Lower lobe of right lung (tissue), 2 donors: ENCODE measurements around the gene BABAM2. TPM values are rescaled to one million over a fixed set of nuclear protein-coding genes. Genes with fewer than 3 reads are reported as not detected.

Source experiments
- ATAC-seq, 2 donors: fragments of 200-7000 bp; cut with Tn5 transposase; one replicate each; pipeline ENCODE4 v1.9.1; 2020 to 2022; ENCODE audit warnings: mild to moderate bottlenecking in 2 of 2, moderate library complexity in 2 of 2
- DNase-seq: peaks from one replicate; pipeline ENCODE4 v3.0.0-alpha.2; 2020
- H3K27ac ChIP-seq: fragments of 200-600 bp; one replicate; pipeline ENCODE4 v1.8.0; 2022
- H3K27me3 ChIP-seq: fragments of 200-600 bp; one replicate; pipeline ENCODE4 v1.8.0; 2022; ENCODE audit warnings: low read depth
- H3K36me3 ChIP-seq: fragments of 200-600 bp; one replicate; pipeline ENCODE4 v1.8.0; 2022; ENCODE audit warnings: mild to moderate bottlenecking
- H3K4me1 ChIP-seq: fragments of 200-600 bp; one replicate; pipeline ENCODE4 v1.8.0; 2022
- H3K4me3 ChIP-seq: fragments of 200-600 bp; one replicate; pipeline ENCODE4 v1.8.0; 2022; ENCODE audit warnings: mild to moderate bottlenecking
- H3K9me3 ChIP-seq: fragments of 200-600 bp; one replicate; pipeline ENCODE4 v1.8.0; 2022
- intact Hi-C: fragments of 100-400 bp; cut with DNase I; formaldehyde crosslinking; loops from one replicate; pipeline ENCODE4 v1.11.0; 2022
- total RNA-seq: library from RNA; stranded (reverse); fragmentation: NEBNext Ultra II Directional; extraction: Animal tissue kit (Norgen Biotek cat#: 25700); gene quantifications from one replicate; pipeline ENCODE4 v1.2.1, GENCODE V29; 2021
- TF ChIP-seq, protein P1 (sequence below): fragments of 200-600 bp; IDR thresholded peaks from one replicate; pipeline ENCODE4 v1.8.0; 2022; ENCODE audit warnings: antibody characterized with exemption, mild to moderate bottlenecking
- donor health status: DM: no; HTN: yes; CAD: no; lungs with severe emphysema.

BABAM2 gene
- total RNA-seq, 1 donor from 2014 or later = 39.5 TPM

DNA sequence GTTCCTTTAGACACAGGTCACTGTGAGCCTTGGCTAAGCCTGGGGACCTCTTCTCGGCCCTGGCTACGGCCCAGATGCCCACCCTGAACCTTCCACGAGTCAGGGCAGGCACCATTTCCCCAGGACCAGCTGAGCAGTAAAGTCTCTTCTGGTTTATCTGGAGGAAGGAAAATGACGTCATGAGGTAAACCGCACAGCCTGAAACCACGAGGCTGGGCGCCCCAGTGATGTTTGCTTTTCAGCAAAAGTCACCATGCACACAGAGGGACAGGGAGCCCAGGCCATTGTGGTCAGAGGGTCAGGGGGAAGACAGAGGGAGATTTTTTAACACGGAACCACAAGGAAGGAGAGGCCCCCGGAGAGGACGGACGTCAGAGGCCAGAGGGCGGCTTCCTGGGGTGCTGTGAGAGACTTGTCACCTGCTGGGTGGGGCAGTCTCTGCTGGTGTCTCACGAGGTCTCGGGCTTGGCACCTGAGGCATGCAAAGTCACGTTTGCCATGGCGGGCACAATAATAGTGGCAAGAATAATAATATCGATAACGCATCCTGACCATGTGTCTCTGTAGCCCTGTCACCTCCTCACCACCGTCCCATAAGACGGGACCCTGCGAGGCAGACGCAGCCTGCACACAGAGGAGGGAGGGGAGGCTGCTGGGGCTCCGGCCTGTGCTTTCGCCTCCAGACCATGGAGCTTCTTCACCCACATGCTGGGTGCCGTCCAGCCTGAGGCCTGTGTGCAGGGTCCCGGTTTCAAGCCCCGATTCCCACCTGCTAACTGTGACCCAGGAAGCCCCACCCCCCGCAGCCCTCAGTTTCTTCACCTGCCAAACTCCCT, 468.9 kb downstream of the BABAM2 start:
- Histone ChIP-seq H3K9me3 (no peaks in the 10 kb centered on the region), H3K4me3 (no peak overlapping the region), H3K27me3 (no peaks in the 10 kb centered on the region), H3K27ac (no peak overlapping the region), H3K4me1 (peaks cover 43% of the 10 kb centered on the region), H3K36me3 (no peaks in the 10 kb centered on the region)
- ATAC-seq = peak; percentile 71 to 81
- TF ChIP-seq, protein P1, sequence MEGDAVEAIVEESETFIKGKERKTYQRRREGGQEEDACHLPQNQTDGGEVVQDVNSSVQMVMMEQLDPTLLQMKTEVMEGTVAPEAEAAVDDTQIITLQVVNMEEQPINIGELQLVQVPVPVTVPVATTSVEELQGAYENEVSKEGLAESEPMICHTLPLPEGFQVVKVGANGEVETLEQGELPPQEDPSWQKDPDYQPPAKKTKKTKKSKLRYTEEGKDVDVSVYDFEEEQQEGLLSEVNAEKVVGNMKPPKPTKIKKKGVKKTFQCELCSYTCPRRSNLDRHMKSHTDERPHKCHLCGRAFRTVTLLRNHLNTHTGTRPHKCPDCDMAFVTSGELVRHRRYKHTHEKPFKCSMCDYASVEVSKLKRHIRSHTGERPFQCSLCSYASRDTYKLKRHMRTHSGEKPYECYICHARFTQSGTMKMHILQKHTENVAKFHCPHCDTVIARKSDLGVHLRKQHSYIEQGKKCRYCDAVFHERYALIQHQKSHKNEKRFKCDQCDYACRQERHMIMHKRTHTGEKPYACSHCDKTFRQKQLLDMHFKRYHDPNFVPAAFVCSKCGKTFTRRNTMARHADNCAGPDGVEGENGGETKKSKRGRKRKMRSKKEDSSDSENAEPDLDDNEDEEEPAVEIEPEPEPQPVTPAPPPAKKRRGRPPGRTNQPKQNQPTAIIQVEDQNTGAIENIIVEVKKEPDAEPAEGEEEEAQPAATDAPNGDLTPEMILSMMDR = no peak
- intact Hi-C loops = no loop called here
- peak; percentile 79 for DNase-seq

DNA sequence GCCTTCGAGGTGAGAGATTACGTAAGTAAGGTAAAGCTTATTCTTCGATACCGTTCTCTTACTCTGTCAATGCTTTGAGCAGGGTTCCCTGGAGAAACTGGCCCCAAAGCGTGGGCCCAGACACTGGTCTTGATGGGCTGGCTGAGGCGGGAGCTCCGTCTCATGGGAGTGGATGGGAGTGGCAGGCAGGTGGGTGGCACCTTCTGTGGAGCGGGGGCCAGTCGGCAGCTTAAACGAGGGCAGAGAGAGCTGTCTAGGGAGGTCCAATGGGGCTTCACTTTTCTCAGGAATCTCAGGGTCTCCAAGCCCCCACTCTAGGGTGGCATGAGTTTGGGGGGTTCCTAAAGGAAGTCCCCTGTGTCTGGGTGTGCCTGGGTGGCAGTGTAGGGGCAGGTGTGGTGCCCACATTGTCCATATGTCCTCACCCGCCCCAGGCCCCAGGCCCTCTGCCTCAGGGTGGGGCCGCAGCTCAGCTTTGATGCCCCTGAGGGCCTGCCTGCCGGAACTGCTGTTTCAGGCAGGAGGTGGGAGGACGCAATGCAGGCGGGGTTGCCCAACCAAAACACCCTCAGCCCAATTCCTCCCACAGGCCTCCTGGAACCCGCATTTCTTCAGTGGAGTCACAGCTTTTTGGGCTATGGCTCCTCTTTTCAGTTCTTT, 469.7 kb downstream of the BABAM2 start:
- H3K4me1 ChIP-seq = peaks cover 46% of the 10 kb centered on the region
- ATAC-seq = no peak
- no peaks in the 10 kb centered on the region for H3K36me3 ChIP-seq
- no peak for DNase-seq
- no peaks in the 10 kb centered on the region for H3K27me3 ChIP-seq
- no peak overlapping the region for H3K4me3 ChIP-seq
- TF ChIP-seq, protein P1 = no peak
- H3K27ac ChIP-seq = no peak overlapping the region
- H3K9me3 ChIP-seq = no peaks in the 10 kb centered on the region
- intact Hi-C loops = no loop called here

DNA sequence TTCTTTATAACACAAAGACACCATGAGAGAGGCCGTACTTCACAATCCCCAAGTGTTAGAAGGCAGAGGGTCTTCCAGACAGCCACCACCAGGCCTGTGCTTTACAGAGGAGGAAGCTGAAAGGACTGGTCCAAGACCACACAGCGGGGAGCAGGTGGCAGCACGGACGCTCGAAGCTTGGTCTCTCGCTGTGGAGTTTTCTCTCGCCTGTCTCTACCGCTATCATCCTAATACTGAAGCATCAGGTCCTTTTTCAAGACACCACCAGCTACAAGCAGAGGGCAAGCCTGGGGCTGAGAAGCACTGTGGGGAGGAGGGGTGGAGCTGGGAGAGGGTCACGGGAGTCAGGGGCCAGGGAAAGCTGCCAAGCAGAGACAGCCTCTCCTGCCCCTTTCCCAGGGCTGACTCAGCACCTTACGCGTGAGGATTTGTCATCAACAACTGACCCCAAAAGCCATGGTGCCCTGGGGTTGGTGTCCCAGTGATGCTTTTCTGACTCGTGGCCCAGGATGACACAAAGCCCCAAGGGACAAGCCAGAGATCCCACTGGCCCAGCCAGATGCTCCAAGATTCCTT, 470.3 kb downstream of the BABAM2 start:
- Histone ChIP-seq H3K4me1 (peaks cover 46% of the 10 kb centered on the region), H3K9me3 (no peaks in the 10 kb centered on the region), H3K27me3 (no peaks in the 10 kb centered on the region), H3K4me3 (no peak overlapping the region), H3K27ac (no peak overlapping the region), H3K36me3 (no peaks in the 10 kb centered on the region)
- intact Hi-C loops = no loop called here
- TF ChIP-seq, protein P1 = no peak
- ATAC-seq = no peak
- DNase-seq = no peak

DNA sequence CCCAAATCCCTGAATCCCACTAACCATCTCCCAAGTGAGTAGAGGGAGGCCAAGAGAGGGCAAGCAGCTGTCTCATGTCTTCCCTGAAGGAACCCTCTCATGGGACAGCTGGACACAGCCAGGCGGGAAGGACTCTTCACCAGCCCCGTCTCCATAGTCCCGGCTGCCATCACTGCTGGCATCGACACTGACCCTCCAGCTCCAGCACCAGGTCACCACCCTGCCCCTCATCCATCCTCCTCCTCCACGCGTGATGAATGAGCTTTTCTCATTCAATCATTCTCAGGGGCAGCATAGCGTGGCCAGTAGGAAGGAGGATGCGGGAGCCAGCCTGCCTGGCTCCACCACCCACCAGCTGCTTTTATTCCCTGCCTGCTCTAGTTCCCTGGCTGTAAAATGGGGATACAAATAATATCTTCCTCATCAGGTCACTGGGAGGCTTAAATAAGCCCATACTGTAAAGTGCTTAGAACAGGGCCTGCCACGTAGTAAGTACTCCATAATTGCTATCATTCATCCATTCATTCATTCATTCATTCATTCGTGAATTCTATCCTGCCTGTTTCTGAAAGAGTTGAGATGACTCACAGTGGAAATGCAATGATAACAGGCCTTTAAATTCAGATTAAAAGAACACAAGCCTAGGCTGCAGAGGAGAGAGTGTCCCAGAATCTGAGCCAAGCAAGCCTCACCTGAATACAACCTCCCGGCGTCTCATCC, 471.6 kb downstream of the BABAM2 start:
- H3K27ac ChIP-seq = no peak overlapping the region

More for the DNA sequence above, 471.6 kb downstream of the BABAM2 start:
- intact Hi-C loops = no loop called here
- peaks cover 47% of the 10 kb centered on the region for H3K4me1 ChIP-seq
- H3K36me3 ChIP-seq = no peaks in the 10 kb centered on the region
- H3K9me3 ChIP-seq = no peaks in the 10 kb centered on the region
- ATAC-seq (no peak), DNase-seq (no peak)
- TF ChIP-seq, protein P1 = no peak
- no peaks in the 10 kb centered on the region for H3K27me3 ChIP-seq
- no peak overlapping the region for H3K4me3 ChIP-seq
